Right renal pelvis (tissue), 4 donors: ENCODE measurements around the gene EFNA1. TPM values are rescaled to one million over a fixed set of nuclear protein-coding genes. Genes with fewer than 3 reads are reported as not detected.

Experiments used
- polyA plus RNA-seq, 4 donors: library from polyadenylated mRNA; unstranded; fragments of 120-200 nt; gene quantifications; one replicate each; pipeline ENCODE4 v1.2.1, GENCODE V29; 2013; ENCODE audit not compliant: insufficient read length in 4 of 4

EFNA1 gene
- polyA plus RNA-seq, 4 donors: 67.0 to 75.7 (median 72.2) TPM

Other genes with a start within 250 kb of the EFNA1 start
- gene PMVK, start 191.2 kb upstream of the EFNA1 start, polyA plus RNA-seq: 10 to 100 TPM; 33.2 to 44.8 (median 34.6) TPM
- gene PBXIP1, start 171.8 kb upstream of the EFNA1 start, polyA plus RNA-seq: 10 to 100 TPM; 64.9 to 74.6 (median 71.5) TPM
- 10 to 100 TPM; 46.9 to 52.2 (median 50.7) TPM for gene PYGO2, start 166.1 kb upstream of the EFNA1 start, polyA plus RNA-seq
- 10 to 100 TPM; 87.1 to 89.4 (median 88.0) TPM for gene SHC1, start 157.1 kb upstream of the EFNA1 start, polyA plus RNA-seq
- 100 to 1,000 TPM in 2 of 4 donors, 10 to 100 TPM in 2; 89.4 to 103 (median 100) TPM for gene CKS1B, start 153.2 kb upstream of the EFNA1 start, polyA plus RNA-seq
- 10 to 100 TPM; 29.7 to 31.6 (median 30.8) TPM for gene FLAD1, start 144.5 kb upstream of the EFNA1 start, polyA plus RNA-seq
- under 1 TPM; 0.26 to 0.43 (median 0.34) TPM for gene LENEP, start 134.3 kb upstream of the EFNA1 start, polyA plus RNA-seq
- 10 to 100 TPM; 13.0 to 17.4 (median 14.4) TPM for gene ZBTB7B, start 125.1 kb upstream of the EFNA1 start, polyA plus RNA-seq
- gene DCST2, start 94.1 kb upstream of the EFNA1 start, polyA plus RNA-seq: 1 to 10 TPM; 1.6 to 2.1 (median 1.8) TPM
- gene DCST1, start 94.1 kb upstream of the EFNA1 start, polyA plus RNA-seq: under 1 TPM; 0.19 to 0.31 (median 0.28) TPM
- 10 to 100 TPM; 42.9 to 63.4 (median 44.4) TPM for gene ADAM15, start 76.6 kb upstream of the EFNA1 start, polyA plus RNA-seq
- 10 to 100 TPM; 18.5 to 22.9 (median 21.4) TPM for gene EFNA4, start 64.1 kb upstream of the EFNA1 start, polyA plus RNA-seq
- gene EFNA3, start 49.0 kb upstream of the EFNA1 start, polyA plus RNA-seq: 1 to 10 TPM; 6.0 to 7.9 (median 7.1) TPM
- gene SLC50A1, start 8.0 kb downstream of the EFNA1 start, polyA plus RNA-seq: 10 to 100 TPM; 52.7 to 63.7 (median 58.5) TPM
- 10 to 100 TPM; 31.8 to 57.2 (median 36.6) TPM for gene DPM3, start 12.7 kb downstream of the EFNA1 start, polyA plus RNA-seq
- 100 to 1,000 TPM; 137 to 177 (median 153) TPM for gene KRTCAP2, start 45.4 kb downstream of the EFNA1 start, polyA plus RNA-seq
- 1 to 10 TPM; 2.7 to 4.1 (median 3.2) TPM for gene TRIM46, start 46.0 kb downstream of the EFNA1 start, polyA plus RNA-seq
- 10 to 100 TPM; 28.1 to 41.7 (median 33.4) TPM for gene THBS3, start 80.0 kb downstream of the EFNA1 start, polyA plus RNA-seq
- 10 to 100 TPM; 38.8 to 50.3 (median 42.0) TPM for gene MTX1, start 80.8 kb downstream of the EFNA1 start, polyA plus RNA-seq
- 10 to 100 TPM; 20.8 to 32.3 (median 24.8) TPM for gene ENTREP3, start 127.6 kb downstream of the EFNA1 start, polyA plus RNA-seq
- gene SCAMP3, start 134.5 kb downstream of the EFNA1 start, polyA plus RNA-seq: 10 to 100 TPM; 59.7 to 64.7 (median 60.8) TPM
- 10 to 100 TPM; 71.1 to 81.1 (median 75.7) TPM for gene CLK2, start 145.6 kb downstream of the EFNA1 start, polyA plus RNA-seq
- gene HCN3, start 149.6 kb downstream of the EFNA1 start, polyA plus RNA-seq: 10 to 100 TPM in 1 of 4 donors, 1 to 10 TPM in 3; 9.4 to 11.2 (median 9.7) TPM
- 10 to 100 TPM in 1 of 4 donors, 1 to 10 TPM in 3; 6.3 to 11.7 (median 8.5) TPM for gene PKLR, start 173.6 kb downstream of the EFNA1 start, polyA plus RNA-seq
- gene FDPS, start 181.0 kb downstream of the EFNA1 start, polyA plus RNA-seq: 100 to 1,000 TPM; 164 to 181 (median 167) TPM
- gene RUSC1, start 193.0 kb downstream of the EFNA1 start, polyA plus RNA-seq: 10 to 100 TPM; 35.5 to 44.1 (median 36.6) TPM